HepG2 (cell line): ENCODE results near the gene DGAT2. TPM values are rescaled to one million over a fixed set of nuclear protein-coding genes. Genes with fewer than 3 reads are reported as not detected.

Experiments used
- CBFB ChIP-seq: sonication (generic); formaldehyde crosslinking; IDR thresholded peaks from 2 replicates; pipeline ENCODE4 v1.4.0; 2020; ENCODE audit warnings: missing genetic modification reagents
- ELF1 ChIP-seq: sonication (generic); formaldehyde crosslinking; IDR thresholded peaks from 2 replicates; pipeline ENCODE4 v1.4.0; 2020; ENCODE audit warnings: missing genetic modification reagents
- FOXO4 ChIP-seq: sonication (generic); formaldehyde crosslinking; conservative IDR thresholded peaks from 2 replicates; pipeline ENCODE4 v1.8.1; 2023; ENCODE audit warnings: missing genetic modification reagents
- GLI4 ChIP-seq: sonication (generic); formaldehyde crosslinking; IDR thresholded peaks from 2 replicates; pipeline ENCODE4 v1.5.1; 2020; ENCODE audit warnings: missing genetic modification reagents, mild to moderate bottlenecking, moderate library complexity, borderline replicate concordance
- HDAC6 ChIP-seq: fragments of 200-600 bp; sonication (generic); IDR thresholded peaks from 2 replicates; pipeline ENCODE4 v1.7.0; 2017; ENCODE audit warnings: mild to moderate bottlenecking, antibody characterized with exemption, low read length, low read depth
- IRF2 ChIP-seq: IDR thresholded peaks from 2 replicates; pipeline ENCODE4 v1.6.1; 2018; ENCODE audit warnings: missing genetic modification reagents, missing compliant biosample characterization
- JUND ChIP-seq: sonication (generic); formaldehyde crosslinking; IDR thresholded peaks from 2 replicates; pipeline ENCODE4 v1.8.0; 2022; ENCODE audit warnings: mild to moderate bottlenecking, missing genetic modification reagents
- KDM1A ChIP-seq: IDR thresholded peaks from 2 replicates; pipeline ENCODE4 v1.6.1; 2016; ENCODE audit warnings: missing compliant biosample characterization
- LRRFIP1 ChIP-seq: sonication (generic); formaldehyde crosslinking; conservative IDR thresholded peaks from 2 replicates; pipeline ENCODE4 v1.4.0; 2020; ENCODE audit warnings: missing genetic modification reagents
- NBN ChIP-seq: fragments of 450-650 bp; conservative IDR thresholded peaks from 2 replicates; pipeline ENCODE4 v1.6.1; 2017
- NCOA2 ChIP-seq: sonication (generic); formaldehyde crosslinking; IDR thresholded peaks from 2 replicates; pipeline ENCODE4 v1.8.0; 2022; ENCODE audit warnings: inconsistent platforms
- NR1H2 ChIP-seq: sonication (generic); formaldehyde crosslinking; IDR thresholded peaks from 2 replicates; pipeline ENCODE4 v1.8.1; 2022; ENCODE audit warnings: low read depth, missing genetic modification reagents, borderline replicate concordance
- SRSF4 ChIP-seq: fragments of 200-400 bp; formaldehyde crosslinking; IDR thresholded peaks from one replicate; pipeline ENCODE4 v1.6.1; 2018; ENCODE audit warnings: mild to moderate bottlenecking, low read depth, low read length, moderate library complexity; ENCODE audit not compliant: poor library complexity, severe bottlenecking
- SRY ChIP-seq: sonication (generic); formaldehyde crosslinking; IDR thresholded peaks from 2 replicates; pipeline ENCODE4 v1.8.0; 2022; ENCODE audit warnings: mild to moderate bottlenecking, missing genetic modification reagents
- TBX2 ChIP-seq: sonication (generic); formaldehyde crosslinking; IDR thresholded peaks from 2 replicates; pipeline ENCODE4 v1.5.0; 2020; ENCODE audit warnings: missing genetic modification reagents, mild to moderate bottlenecking, borderline replicate concordance
- TBX3 ChIP-seq: fragments of 450-650 bp; IDR thresholded peaks from 2 replicates; pipeline ENCODE4 v1.6.1; 2017; ENCODE audit warnings: antibody characterized with exemption, mild to moderate bottlenecking, inconsistent platforms, borderline replicate concordance
- TEAD3 ChIP-seq: optimal IDR thresholded peaks from 2 replicates; pipeline ENCODE3; 2016; ENCODE audit warnings: borderline replicate concordance
- UBTF ChIP-seq: sonication (generic); formaldehyde crosslinking; IDR thresholded peaks from 2 replicates; pipeline ENCODE4 v1.4.0; 2020; ENCODE audit warnings: mild to moderate bottlenecking, missing genetic modification reagents
- ZFP37 ChIP-seq: sonication (generic); formaldehyde crosslinking; IDR thresholded peaks from 2 replicates; pipeline ENCODE4 v1.4.0; 2020; ENCODE audit warnings: missing genetic modification reagents, borderline replicate concordance
- ZKSCAN8 ChIP-seq: IDR thresholded peaks from 2 replicates; pipeline ENCODE4 v1.6.1; 2016; ENCODE audit warnings: borderline replicate concordance, missing genetic modification reagents, missing compliant biosample characterization
- ZNF234 ChIP-seq: sonication (generic); formaldehyde crosslinking; conservative IDR thresholded peaks from 2 replicates; pipeline ENCODE4 v1.5.1; 2020; ENCODE audit warnings: mild to moderate bottlenecking, missing genetic modification reagents
- ZNF747 ChIP-seq: sonication (generic); formaldehyde crosslinking; IDR thresholded peaks from 2 replicates; pipeline ENCODE4 v1.8.1; 2023; ENCODE audit warnings: missing genetic modification reagents, mild to moderate bottlenecking, borderline replicate concordance
- ZNF878 ChIP-seq: sonication (generic); formaldehyde crosslinking; IDR thresholded peaks from 2 replicates; pipeline ENCODE4 v1.8.1; 2023; ENCODE audit warnings: mild to moderate bottlenecking, missing genetic modification reagents, moderate library complexity
- polyA plus RNA-seq, 8 experiments: library from polyadenylated mRNA; depleted of rRNA in 3 of 8; stranded (reverse) in 7 of 8; unstranded in 1 of 8; fragments of >200 nt; fragmentation: Illumina TruSeq in 4 of 8; extraction: Trizol in 4 of 8; gene quantifications; 2 replicates each; pipeline versions ENCODE4 v1.2.1 to v1.2.3, GENCODE V29; 2011 to 2016; ENCODE audit warnings: low read depth in 4 of 8, missing spikeins in 1 of 8, mixed read lengths in 1 of 8; ENCODE audit not compliant: insufficient read depth in 1 of 8
- total RNA-seq, 5 experiments: library from RNA; depleted of rRNA; stranded (reverse); fragments of >200 nt; fragmentation: Illumina TruSeq; extraction: Trizol; gene quantifications; 2 replicates each; pipeline ENCODE4 v1.2.3, GENCODE V29; 2016; ENCODE audit warnings: low read depth in 1 of 5

Gene DGAT2
- total and polyA plus RNA-seq, 2 of the 13 experiments (the other 11 are each of a cell fraction or from before 2014, with no cell fraction given) = 39.0 to 65.6 TPM

- no peak for TF ChIP-seq ZFP37
- no peak for TF ChIP-seq FOXO4 (CRISPR knock-in tag)
- TF ChIP-seq ELF1 = no peak
- TF ChIP-seq NBN = no peak
- no peak for TF ChIP-seq GLI4
- peak; percentile 11; the same call in 1 of the 2 replicates for TF ChIP-seq ZNF747 (CRISPR knock-in tag)
- no peak for TF ChIP-seq HDAC6
- TF ChIP-seq LRRFIP1 (CRISPR knock-in tag) = no peak
- 0 out of 2 replicates have a peak, but pooled peaks have one; percentile 35 for TF ChIP-seq JUND
- peak; percentile 40; the same call in 1 of the 2 replicates for TF ChIP-seq UBTF
- no peak; the same call in 1 of the 2 replicates for TF ChIP-seq ZKSCAN8 (CRISPR knock-in tag)
- no peak for TF ChIP-seq NR1H2 (CRISPR knock-in tag)
- TF ChIP-seq KDM1A (CRISPR knock-in tag) = 0 out of 2 replicates have a peak, but pooled peaks have one; percentile 15
- peak; percentile 54; the same call in 1 of the 2 replicates for TF ChIP-seq NCOA2
- peak; percentile 78 for TF ChIP-seq TBX2 (CRISPR knock-in tag)
- no peak for TF ChIP-seq ZNF234 (CRISPR knock-in tag)
- peak; percentile 35; the same call in 1 of the 2 replicates for TF ChIP-seq IRF2 (CRISPR knock-in tag)
- 0 out of 2 replicates have a peak, but pooled peaks have one; percentile 14 for TF ChIP-seq CBFB (CRISPR knock-in tag)
- TF ChIP-seq ZNF878 (CRISPR knock-in tag) = no peak
- TF ChIP-seq TBX3 = peak; percentile 39; the same call in 1 of the 2 replicates
- TF ChIP-seq TEAD3 (CRISPR knock-in tag) = peak; percentile 78
- TF ChIP-seq SRY (CRISPR knock-in tag) = no peak
- TF ChIP-seq SRSF4 = no peak
Measured at GRCh38 chr11:75782540-75783263, 14.1 kb downstream of the DGAT2 start (continued).
